Breast epithelium (tissue), 4 donors: ENCODE measurements around the gene FNDC3B. TPM values are rescaled to one million over a fixed set of nuclear protein-coding genes. Genes with fewer than 3 reads are reported as not detected.

Experiments
- DNase-seq, 2 donors: peaks; one replicate each; pipeline ENCODE4 v3.0.0-alpha.2; 2019; ENCODE audit warnings: low spot score in 2 of 2
- H3K27ac ChIP-seq, 2 donors: fragments of 200-600 bp; sonication (generic) in 1 of 2; one replicate each; pipeline ENCODE4 v1.5.1; 2016 to 2019; ENCODE audit warnings: mild to moderate bottlenecking in 1 of 2
- H3K27me3 ChIP-seq, 2 donors: fragments of 200-600 bp; sonication (generic) in 1 of 2; one replicate each; pipeline versions ENCODE4 v1.5.1 to v1.6.0; 2017 to 2019; ENCODE audit warnings: control low read depth in 1 of 2, mild to moderate bottlenecking in 1 of 2
- H3K36me3 ChIP-seq: fragments of 200-600 bp; one replicate; pipeline ENCODE4 v1.5.1; 2019
- H3K4me1 ChIP-seq, 2 donors: fragments of 200-600 bp; sonication (generic); one replicate each; pipeline ENCODE4 v1.5.1; 2016 to 2019; ENCODE audit warnings: control low read depth in 1 of 2
- H3K4me3 ChIP-seq, 3 donors: fragments of 200-600 bp; sonication (generic); 1 replicate in 2 of 3; 2 replicates in 1 of 3; pipeline ENCODE4 v1.5.1; 2016 to 2019; ENCODE audit warnings: mild to moderate bottlenecking in 3 of 3, moderate library complexity in 2 of 3
- H3K9me3 ChIP-seq, 2 donors: fragments of 200-600 bp; sonication (generic) in 1 of 2; one replicate each; pipeline ENCODE4 v1.5.1; 2016 to 2019; ENCODE audit warnings: control low read depth in 1 of 2
- CTCF ChIP-seq, 3 donors: fragments of 450-650 bp; IDR thresholded peaks; one replicate each; pipeline ENCODE4 v1.5.1; 2016 to 2017; ENCODE audit warnings: antibody characterized with exemption in 3 of 3, mild to moderate bottlenecking in 3 of 3, moderate library complexity in 3 of 3
- POLR2A ChIP-seq: fragments of 450-650 bp; IDR thresholded peaks from one replicate; pipeline ENCODE4 v1.6.1; 2016; ENCODE audit warnings: antibody characterized with exemption, mild to moderate bottlenecking, moderate library complexity
- POLR2AphosphoS5 ChIP-seq, 3 donors: sonication (generic); formaldehyde crosslinking; IDR thresholded peaks; one replicate each; pipeline ENCODE4 v1.6.1; 2017; ENCODE audit warnings: antibody characterized with exemption in 3 of 3
- intact Hi-C: fragments of 100-400 bp; cut with DNase I; formaldehyde crosslinking; loops from one replicate; pipeline ENCODE4 v1.15.1; 2023; ENCODE audit warnings: low total_unique reads
- total RNA-seq, 3 donors: library from RNA; depleted of rRNA; stranded (reverse); fragments of >200 nt; gene quantifications; one replicate each; pipeline ENCODE4 v1.1.0, GENCODE V29; 2016

The FNDC3B gene
- total RNA-seq, 3 donors from 2014 or later, result 131 to 172 (median 149) TPM

DNA sequence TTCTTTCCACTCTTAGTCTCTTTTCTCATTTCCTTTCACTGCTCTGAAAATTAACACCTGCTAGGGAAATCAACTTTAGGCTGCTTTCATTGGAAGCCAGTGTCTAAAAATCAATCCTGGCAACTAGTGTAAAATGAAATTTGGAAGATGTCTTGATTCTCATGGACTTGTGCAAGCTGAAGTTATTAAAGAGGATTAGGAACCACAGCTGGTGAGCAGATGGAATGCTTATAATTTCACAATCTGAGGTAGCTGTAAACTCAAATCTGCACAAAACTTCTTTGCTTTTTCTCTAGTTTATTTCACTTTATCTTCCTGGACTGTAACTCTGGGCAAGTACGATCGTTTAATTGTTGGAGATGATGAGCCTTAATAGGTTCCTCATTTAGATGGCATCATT is 233.3 kb downstream of the FNDC3B start:
- Histone ChIP-seq H3K9me3 (no peaks in the 10 kb centered on the region), H3K4me3 (no peak overlapping the region), H3K27ac (no peak overlapping the region), H3K36me3 (no peaks in the 10 kb centered on the region), H3K4me1 (no peaks in the 10 kb centered on the region), H3K27me3 (no peaks in the 10 kb centered on the region)
- no peak for DNase-seq
- TF ChIP-seq POLR2AphosphoS5 (IDR thresholded peaks at IDR 0.05) (no peak), CTCF (IDR thresholded peaks at IDR 0.05) (no peak)
- intact Hi-C loops, result no loop called here

DNA sequence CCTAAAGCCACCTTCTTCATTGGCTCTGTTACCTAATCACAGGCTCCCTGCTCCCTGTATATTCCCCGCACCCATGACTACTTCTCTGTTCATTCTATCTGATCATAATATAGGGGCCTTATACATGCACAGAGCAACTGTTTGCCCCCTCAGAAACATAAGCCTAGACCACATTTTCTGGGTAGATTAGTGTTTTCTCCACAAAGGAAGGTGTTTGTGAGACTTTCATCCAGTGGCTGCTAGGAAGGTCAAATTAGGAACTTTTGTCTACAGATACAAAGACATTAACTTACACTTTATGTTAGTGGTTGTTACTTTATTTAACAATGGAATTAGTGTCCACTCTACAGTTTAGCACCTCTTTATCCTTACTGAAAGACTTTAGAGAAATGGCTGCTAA is 234.0 kb downstream of the FNDC3B start:
- intact Hi-C loops, result no loop called here
- peaks cover 0 to 4% of the 10 kb centered on the region in 2 donors for H3K4me1 ChIP-seq
- no peaks in the 10 kb centered on the region for H3K36me3 ChIP-seq
- no peak overlapping the region for H3K4me3 ChIP-seq
- H3K27me3 ChIP-seq, result no peaks in the 10 kb centered on the region
- no peak for DNase-seq
- no peak overlapping the region for H3K27ac ChIP-seq
- no peaks in the 10 kb centered on the region for H3K9me3 ChIP-seq
- TF ChIP-seq POLR2A (no peak), POLR2AphosphoS5 (IDR thresholded peaks at IDR 0.05) (no peak), CTCF (IDR thresholded peaks at IDR 0.05) (no peak)

- intact Hi-C loops, result loop anchor here (5.0 kb wide), 1 partner anchor 1618 kb away; no protein-coding TSS in a partner anchor
- H3K4me1 ChIP-seq, result peaks cover 0 to 4% of the 10 kb centered on the region in 2 donors
- H3K4me3 ChIP-seq, result no peak overlapping the region
- DNase-seq, result no peak
- TF ChIP-seq POLR2A (no peak), POLR2AphosphoS5 (IDR thresholded peaks at IDR 0.05) (no peak), CTCF (IDR thresholded peaks at IDR 0.05) (no peak)
- no peak overlapping the region for H3K27ac ChIP-seq
- no peaks in the 10 kb centered on the region for H3K27me3 ChIP-seq
- no peaks in the 10 kb centered on the region for H3K9me3 ChIP-seq
- no peaks in the 10 kb centered on the region for H3K36me3 ChIP-seq
These were observed 235.5 kb downstream of the FNDC3B start for GRCh38 chr3:172274906-172275305.

DNA sequence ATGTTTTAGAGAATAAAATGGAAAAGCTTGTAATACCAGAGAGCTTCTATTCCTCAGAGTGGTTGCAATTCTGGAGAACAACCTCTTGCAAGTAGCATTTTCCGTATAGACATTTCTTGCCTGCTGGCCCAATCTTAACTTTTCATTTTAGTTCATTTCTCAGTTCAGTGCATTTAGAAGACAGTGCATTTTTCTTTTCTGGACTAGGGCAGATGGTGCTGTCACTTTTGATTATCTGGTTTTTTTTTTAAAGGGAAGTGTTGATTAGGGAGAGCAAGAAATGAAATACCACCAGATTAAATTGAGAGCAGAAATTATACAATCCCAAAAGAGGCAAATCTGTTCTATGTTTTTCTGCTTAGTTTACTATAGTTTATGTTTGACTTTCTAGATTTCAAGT is 236.2 kb downstream of the FNDC3B start:
- Histone ChIP-seq H3K4me1 (peaks cover 0 to 4% of the 10 kb centered on the region in 2 donors), H3K27ac (no peak overlapping the region), H3K4me3 (no peak overlapping the region), H3K9me3 (no peaks in the 10 kb centered on the region), H3K27me3 (no peaks in the 10 kb centered on the region), H3K36me3 (no peaks in the 10 kb centered on the region)
- intact Hi-C loops, result loop anchor here (5.0 kb wide), 1 partner anchor 1618 kb away; no protein-coding TSS in a partner anchor
- DNase-seq, result no peak
- no peak for TF ChIP-seq POLR2A
- TF ChIP-seq POLR2AphosphoS5 (IDR thresholded peaks at IDR 0.05), result no peak
- no peak for TF ChIP-seq CTCF (IDR thresholded peaks at IDR 0.05)

- Histone ChIP-seq H3K36me3 (no peaks in the 10 kb centered on the region), H3K27me3 (no peaks in the 10 kb centered on the region), H3K27ac (no peak overlapping the region), H3K4me3 (no peak overlapping the region), H3K9me3 (no peaks in the 10 kb centered on the region), H3K4me1 (peaks cover 0 to 4% of the 10 kb centered on the region in 2 donors)
- no peak for DNase-seq
- intact Hi-C loops, result loop anchor here (5.0 kb wide), 1 partner anchor 1619 kb away; no protein-coding TSS in a partner anchor
- TF ChIP-seq POLR2A (no peak), POLR2AphosphoS5 (IDR thresholded peaks at IDR 0.05) (no peak), CTCF (IDR thresholded peaks at IDR 0.05) (no peak)
These were observed 236.7 kb downstream of the FNDC3B start for GRCh38 chr3:172276103-172276502.
